Skeletal muscle tissue (tissue), 4 donors: ENCODE measurements around the gene NRXN3. TPM values are rescaled to one million over a fixed set of nuclear protein-coding genes. Genes with fewer than 3 reads are reported as not detected.

Experiments used
- H3K27ac ChIP-seq: one replicate; pipeline ENCODE4 v1.7.0; 2013; ENCODE audit warnings: mild to moderate bottlenecking, low read depth, low read length, inconsistent platforms
- H3K27me3 ChIP-seq, 3 donors: one replicate each; pipeline ENCODE4 v1.7.0; 2013; ENCODE audit warnings: low read length in 3 of 3; ENCODE audit not compliant: control insufficient read depth in 3 of 3, insufficient read depth in 3 of 3
- H3K36me3 ChIP-seq, 3 donors: one replicate each; pipeline ENCODE4 v1.7.0; 2013; ENCODE audit warnings: low read length in 3 of 3; ENCODE audit not compliant: control insufficient read depth in 3 of 3, insufficient read depth in 3 of 3
- H3K4me1 ChIP-seq, 3 donors: one replicate each; pipeline ENCODE4 v1.7.0; 2013; ENCODE audit warnings: low read length in 3 of 3, mild to moderate bottlenecking in 3 of 3; ENCODE audit not compliant: control insufficient read depth in 3 of 3, insufficient read depth in 3 of 3
- H3K4me3 ChIP-seq, 3 donors: one replicate each; pipeline ENCODE4 v1.7.0; 2013; ENCODE audit warnings: low read length in 3 of 3
- H3K9ac ChIP-seq, 3 donors: one replicate each; pipeline ENCODE4 v1.7.0; 2013; ENCODE audit warnings: low read length in 3 of 3, mild to moderate bottlenecking in 3 of 3, moderate library complexity in 2 of 3, low read depth in 1 of 3
- H3K9me3 ChIP-seq, 3 donors: one replicate each; pipeline ENCODE4 v1.7.0; 2013; ENCODE audit warnings: low read length in 3 of 3; ENCODE audit not compliant: control insufficient read depth in 3 of 3
- total RNA-seq: library from RNA; depleted of rRNA; stranded (reverse); fragments of >200 nt; gene quantifications from one replicate; pipeline ENCODE4 v1.2.3, GENCODE V29; 2014
- donor health status: Osteomylitis.

NRXN3 gene
- total RNA-seq, 1 donor from 2014 or later = 0.52 TPM

GRCh38 chr14:79293482-79294177 lies 1123.5 kb downstream of the NRXN3 start:
- H3K9me3 ChIP-seq = no peaks in the 10 kb centered on the region
- H3K4me1 ChIP-seq = peaks cover 5 to 11% (median 9%) of the 10 kb centered on the region in 3 donors
- H3K4me3 ChIP-seq = peak overlapping the region in 1 of 3 donors; percentile 24
- no peak overlapping the region for H3K27ac ChIP-seq
- H3K9ac ChIP-seq = no peak overlapping the region
- H3K27me3 ChIP-seq = no peaks in the 10 kb centered on the region
- no peaks in the 10 kb centered on the region for H3K36me3 ChIP-seq

- Histone ChIP-seq H3K9ac (no peak overlapping the region), H3K36me3 (no peaks in the 10 kb centered on the region), H3K9me3 (no peaks in the 10 kb centered on the region), H3K4me1 (peaks cover 5 to 11% (median 9%) of the 10 kb centered on the region in 3 donors), H3K27me3 (no peaks in the 10 kb centered on the region), H3K27ac (no peak overlapping the region), H3K4me3 (no peak overlapping the region)
These were observed 1124.3 kb downstream of the NRXN3 start for GRCh38 chr14:79294499-79294898.

- Histone ChIP-seq H3K36me3 (no peaks in the 10 kb centered on the region), H3K4me1 (peaks cover 5 to 11% (median 9%) of the 10 kb centered on the region in 3 donors), H3K27ac (no peak overlapping the region), H3K9ac (no peak overlapping the region), H3K4me3 (no peak overlapping the region), H3K27me3 (no peaks in the 10 kb centered on the region), H3K9me3 (no peaks in the 10 kb centered on the region)
These were observed 1125.2 kb downstream of the NRXN3 start for GRCh38 chr14:79295385-79295784.

- H3K4me1 ChIP-seq = peaks cover 5 to 11% (median 8%) of the 10 kb centered on the region in 3 donors
- no peak overlapping the region for H3K27ac ChIP-seq
- no peaks in the 10 kb centered on the region for H3K36me3 ChIP-seq
- H3K9me3 ChIP-seq = no peaks in the 10 kb centered on the region
- no peak overlapping the region for H3K9ac ChIP-seq
- no peaks in the 10 kb centered on the region for H3K27me3 ChIP-seq
- no peak overlapping the region for H3K4me3 ChIP-seq
These were observed 1128.2 kb downstream of the NRXN3 start for GRCh38 chr14:79298373-79298772.

- Histone ChIP-seq H3K4me3 (no peak overlapping the region), H3K4me1 (peaks cover 3 to 7% (median 4%) of the 10 kb centered on the region in 3 donors)
These were observed 1129.0 kb downstream of the NRXN3 start for GRCh38 chr14:79299162-79299561.

GRCh38 chr14:79304279-79304678 lies 1134.1 kb downstream of the NRXN3 start:
- no peak overlapping the region for H3K4me3 ChIP-seq
- H3K9me3 ChIP-seq = no peaks in the 10 kb centered on the region
- no peaks in the 10 kb centered on the region for H3K27me3 ChIP-seq
- H3K4me1 ChIP-seq = no peaks in the 10 kb centered on the region
- no peaks in the 10 kb centered on the region for H3K36me3 ChIP-seq
- no peak overlapping the region for H3K27ac ChIP-seq
- H3K9ac ChIP-seq = no peak overlapping the region

More at GRCh38 chr14:79299162-79299561, 1129.0 kb downstream of the NRXN3 start:
- no peaks in the 10 kb centered on the region for H3K27me3 ChIP-seq
- H3K36me3 ChIP-seq = no peaks in the 10 kb centered on the region
- no peaks in the 10 kb centered on the region for H3K9me3 ChIP-seq
- H3K9ac ChIP-seq = no peak overlapping the region
- H3K27ac ChIP-seq = no peak overlapping the region

GRCh38 chr14:79306546-79306945 lies 1136.4 kb downstream of the NRXN3 start:
- H3K27ac ChIP-seq = no peak overlapping the region
- H3K36me3 ChIP-seq = no peaks in the 10 kb centered on the region
- no peaks in the 10 kb centered on the region for H3K27me3 ChIP-seq
- H3K4me3 ChIP-seq = no peak overlapping the region
- no peak overlapping the region for H3K9ac ChIP-seq
- H3K9me3 ChIP-seq = no peaks in the 10 kb centered on the region
- H3K4me1 ChIP-seq = no peaks in the 10 kb centered on the region

- H3K4me3 ChIP-seq = no peak overlapping the region
- no peaks in the 10 kb centered on the region for H3K9me3 ChIP-seq
- H3K9ac ChIP-seq = no peak overlapping the region
- H3K4me1 ChIP-seq = no peaks in the 10 kb centered on the region
- H3K36me3 ChIP-seq = no peaks in the 10 kb centered on the region
- H3K27ac ChIP-seq = no peak overlapping the region
- H3K27me3 ChIP-seq = no peaks in the 10 kb centered on the region
These were observed 1148.2 kb downstream of the NRXN3 start for GRCh38 chr14:79318371-79318770.

GRCh38 chr14:79320561-79320960 lies 1150.4 kb downstream of the NRXN3 start:
- Histone ChIP-seq H3K27ac (no peak overlapping the region), H3K36me3 (no peaks in the 10 kb centered on the region), H3K4me3 (no peak overlapping the region), H3K9ac (no peak overlapping the region), H3K27me3 (no peaks in the 10 kb centered on the region), H3K4me1 (no peaks in the 10 kb centered on the region), H3K9me3 (no peaks in the 10 kb centered on the region)

- Histone ChIP-seq H3K4me3 (no peak overlapping the region), H3K27me3 (no peaks in the 10 kb centered on the region), H3K9ac (no peak overlapping the region), H3K27ac (no peak overlapping the region), H3K9me3 (no peaks in the 10 kb centered on the region), H3K4me1 (no peaks in the 10 kb centered on the region), H3K36me3 (no peaks in the 10 kb centered on the region)
These were observed 1150.9 kb downstream of the NRXN3 start for GRCh38 chr14:79321070-79321469.
